HG02763 (cell line): ENCODE data around the gene TBX20.
"Not testable (repeated sequence)": the region's sequence is repeated elsewhere in the genome, so short reads cannot be mapped to it uniquely, and the experiment has no call there.

ENCODE experiments used
- ATAC-seq: cut with Tn5 transposase; IDR thresholded peaks from one replicate; pipeline ENCODE4 v1.9.1; 2021; ENCODE audit warnings: mild to moderate bottlenecking, moderate library complexity; ENCODE audit not compliant: unreplicated experiment

Gene TBX20

GRCh38 chr7:35172131-35172530 is 81.8 kb downstream of the TBX20 start:
- ATAC-seq, result not testable (repeated sequence)

- ATAC-seq, result not testable (repeated sequence)
These were observed 86.2 kb downstream of the TBX20 start for GRCh38 chr7:35167658-35168057.

GRCh38 chr7:35167158-35167557 is 86.7 kb downstream of the TBX20 start:
- not testable (repeated sequence) for ATAC-seq

GRCh38 chr7:35161059-35161740 is 92.7 kb downstream of the TBX20 start:
- ATAC-seq, result not testable (repeated sequence)
